Keratinocyte (primary cell): ENCODE measurements around the gene KLHL22. TPM values are rescaled to one million over a fixed set of nuclear protein-coding genes. Genes with fewer than 3 reads are reported as not detected.

Experiments
- DNase-seq: peaks from one replicate; pipeline ENCODE4 v3.0.0-alpha.2; 2011; ENCODE audit warnings: low read depth, missing footprints, low spot score
- FAIRE-seq: peaks from 2 replicates; lab custom pipeline; 2011; peaks lifted over from hg19 to GRCh38; lab: Jason Lieb, UNC
- H2AFZ ChIP-seq: 2 replicates; pipeline ENCODE4 v1.6.0; 2012; ENCODE audit warnings: low read length, control low read depth, inconsistent platforms; ENCODE audit not compliant: control insufficient read depth
- H3K27ac ChIP-seq: 2 replicates; pipeline ENCODE4 v1.5.1; 2011; ENCODE audit warnings: low read length; ENCODE audit not compliant: control insufficient read depth, insufficient read depth
- H3K27me3 ChIP-seq: 3 replicates; pipeline ENCODE4 v1.6.0; 2011; ENCODE audit warnings: low read length; ENCODE audit not compliant: control insufficient read depth, insufficient read depth; ENCODE audit errors: extremely low read depth
- H3K36me3 ChIP-seq, 2 experiments: 2 replicates in 1 of 2; 3 replicates in 1 of 2; pipeline ENCODE4 v1.5.1; 2011; ENCODE audit warnings: low read length in 2 of 2, mild to moderate bottlenecking in 1 of 2; ENCODE audit not compliant: control insufficient read depth in 2 of 2, insufficient read depth in 2 of 2; ENCODE audit errors: extremely low read depth in 1 of 2
- H3K4me1 ChIP-seq: 3 replicates; pipeline ENCODE4 v1.5.1; 2011; ENCODE audit warnings: low read length; ENCODE audit not compliant: control insufficient read depth, insufficient read depth; ENCODE audit errors: extremely low read depth
- H3K4me2 ChIP-seq: 3 replicates; pipeline ENCODE4 v1.6.0; 2011; ENCODE audit warnings: low read depth, low read length; ENCODE audit not compliant: control insufficient read depth, insufficient read depth; ENCODE audit errors: extremely low read depth
- H3K4me3 ChIP-seq, 3 experiments: fragments of 200-600 bp in 1 of 3; sonication (generic) in 1 of 3; 2 replicates in 2 of 3; 3 replicates in 1 of 3; pipeline ENCODE4 v1.5.1; 2011 to 2016; ENCODE audit warnings: low read length in 3 of 3, mild to moderate bottlenecking in 3 of 3, control low read depth in 2 of 3, inconsistent platforms in 1 of 3, low read depth in 1 of 3, mixed read lengths in 1 of 3, mixed run types in 1 of 3, moderate library complexity in 1 of 3; ENCODE audit not compliant: control insufficient read depth in 2 of 3, insufficient read depth in 2 of 3; ENCODE audit errors: extremely low read depth in 1 of 3
- H3K79me2 ChIP-seq: 2 replicates; pipeline ENCODE4 v1.6.0; 2012; ENCODE audit warnings: low read length; ENCODE audit not compliant: control insufficient read depth, insufficient read depth
- H3K9ac ChIP-seq: 3 replicates; pipeline ENCODE4 v1.6.0; 2011; ENCODE audit warnings: low read length; ENCODE audit not compliant: control insufficient read depth, insufficient read depth; ENCODE audit errors: extremely low read depth
- H3K9me1 ChIP-seq: 3 replicates; pipeline ENCODE4 v1.6.0; 2011; ENCODE audit warnings: low read length; ENCODE audit not compliant: control insufficient read depth, insufficient read depth; ENCODE audit errors: extremely low read depth
- H3K9me3 ChIP-seq: 2 replicates; pipeline ENCODE4 v1.5.1; 2012; ENCODE audit warnings: low read depth, low read length; ENCODE audit not compliant: control insufficient read depth
- H4K20me1 ChIP-seq: 3 replicates; pipeline ENCODE4 v1.6.0; 2011; ENCODE audit warnings: low read length; ENCODE audit not compliant: control insufficient read depth, insufficient read depth; ENCODE audit errors: extremely low read depth
- CTCF ChIP-seq, 3 experiments: IDR thresholded peaks in 1 of 3; conservative IDR thresholded peaks in 1 of 3; optimal IDR thresholded peaks in 1 of 3; 2 replicates in 2 of 3; 3 replicates in 1 of 3; pipeline versions ENCODE3 to v1.5.1; 2011; ENCODE audit warnings: low read length in 3 of 3, mild to moderate bottlenecking in 3 of 3, moderate library complexity in 2 of 3, control low read depth in 1 of 3, inconsistent platforms in 1 of 3; ENCODE audit not compliant: insufficient read depth in 2 of 3; ENCODE audit errors: extremely low read depth in 1 of 3
- EZH2 ChIP-seq: IDR thresholded peaks from one replicate; pipeline ENCODE4 v1.6.1; 2012; ENCODE audit warnings: inconsistent platforms, mild to moderate bottlenecking, low read length, moderate library complexity
- dilution Hi-C: fragments of 300-500 bp; cut with MboI; formaldehyde crosslinking; loops from one replicate; pipeline ENCODE4 v1.7.0; 2020; ENCODE audit warnings: low sequenced_read_pairs; ENCODE audit not compliant: extremely low pct_ligation_motif_present
- polyA plus RNA-seq, 5 experiments: library from polyadenylated mRNA; depleted of rRNA in 3 of 5; stranded (reverse) in 3 of 5; stranded (forward) in 1 of 5; unstranded in 1 of 5; fragments of >200 nt; gene quantifications; 1 replicate in 1 of 5; 2 replicates in 3 of 5; 3 replicates in 1 of 5; pipeline versions ENCODE4 v1.2.1 to v1.2.3, GENCODE V29; 2011 to 2012; ENCODE audit warnings: missing spikeins in 2 of 5, low read depth in 1 of 5, low replicate concordance in 1 of 5

KLHL22 gene
- polyA plus RNA-seq, 1 donor (not counting 4 experiments of a cell fraction or from before 2014, with no cell fraction given) = 9.3 TPM

- Histone ChIP-seq H3K9ac (no peak overlapping the region), H3K4me1 (no peaks in the 10 kb centered on the region), H3K36me3 (no peaks in the 10 kb centered on the region), H3K4me3 (no peak overlapping the region), H2AFZ (no peak overlapping the region), H3K9me3 (no peaks in the 10 kb centered on the region), H3K79me2 (no peaks in the 10 kb centered on the region), H3K27ac (no peak overlapping the region), H3K27me3 (no peaks in the 10 kb centered on the region), H3K9me1 (no peaks in the 10 kb centered on the region), H4K20me1 (peaks cover 3% of the 10 kb centered on the region), H3K4me2 (no peak overlapping the region)
- dilution Hi-C loops = no loop called here
- TF ChIP-seq CTCF (optimal IDR thresholded peaks at IDR 0.05 in 1 of 3, IDR thresholded peaks at IDR 0.05 in 1 of 3, conservative IDR thresholded peaks at IDR 0.05 in 1 of 3; ENCODE audit: extremely low read depth in 1 of 3, insufficient read depth in 2 of 3, low read length in 3 of 3) (no peak), EZH2 (no peak)
- FAIRE-seq (no peak), DNase-seq (no peak)
Measured at GRCh38 chr22:20456722-20457076, 38.9 kb downstream of the KLHL22 start.

- H3K9ac ChIP-seq = no peak overlapping the region
- TF ChIP-seq EZH2 (no peak), CTCF (optimal IDR thresholded peaks at IDR 0.05 in 1 of 3, IDR thresholded peaks at IDR 0.05 in 1 of 3, conservative IDR thresholded peaks at IDR 0.05 in 1 of 3; ENCODE audit: extremely low read depth in 1 of 3, insufficient read depth in 2 of 3, low read length in 3 of 3) (peak; percentile 95 to 96 (median 95))
- no peaks in the 10 kb centered on the region for H3K4me1 ChIP-seq
- H3K4me3 ChIP-seq = no peak overlapping the region
- peaks cover 3% of the 10 kb centered on the region for H4K20me1 ChIP-seq
- no peaks in the 10 kb centered on the region for H3K9me1 ChIP-seq
- H3K79me2 ChIP-seq = no peaks in the 10 kb centered on the region
- H3K27me3 ChIP-seq = no peaks in the 10 kb centered on the region
- FAIRE-seq (peak; percentile 79), DNase-seq (peak; percentile 41)
- no peak overlapping the region for H3K4me2 ChIP-seq
- H3K27ac ChIP-seq = no peak overlapping the region
- dilution Hi-C loops = no loop called here
- H3K9me3 ChIP-seq = no peaks in the 10 kb centered on the region
- no peak overlapping the region for H2AFZ ChIP-seq
- H3K36me3 ChIP-seq = no peaks in the 10 kb centered on the region
Measured at GRCh38 chr22:20456064-20456721, 39.4 kb downstream of the KLHL22 start.
